Stimulated activated CD4-positive, alpha-beta T cell treated with anti-CD3 and anti-CD28 coated beads, Interleukin-1b, Interleukin-23, amount 100 ng/mL, for 24 hours (primary cell): ENCODE measurements around the gene CCNY.

Experiments used
- DNase-seq, 4 experiments: peaks; one replicate each; pipeline ENCODE4 v3.0.0-alpha.2; 2020; ENCODE audit warnings: low read depth in 4 of 4, low spot score in 1 of 4

The CCNY gene

DNA sequence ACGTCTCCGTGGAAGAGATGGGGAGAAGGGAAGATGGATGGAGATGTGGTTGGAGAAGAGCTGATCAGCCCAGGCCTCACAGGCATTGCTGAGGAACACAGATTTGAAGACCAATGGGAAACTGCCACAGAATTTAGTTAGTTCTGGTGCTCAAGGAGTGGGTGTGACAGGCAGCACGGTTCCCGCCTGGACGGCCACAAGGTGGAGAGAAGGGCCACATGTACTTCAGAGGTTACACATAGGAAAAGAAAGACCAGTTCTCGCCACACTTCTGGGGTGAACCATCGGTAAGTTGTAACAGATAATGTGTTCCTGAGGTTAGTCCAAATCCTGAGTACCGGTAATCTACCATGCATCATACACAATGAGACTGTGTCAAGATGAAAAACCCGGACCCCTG, 239.3 kb downstream of the CCNY start:
- no peak for DNase-seq

DNA sequence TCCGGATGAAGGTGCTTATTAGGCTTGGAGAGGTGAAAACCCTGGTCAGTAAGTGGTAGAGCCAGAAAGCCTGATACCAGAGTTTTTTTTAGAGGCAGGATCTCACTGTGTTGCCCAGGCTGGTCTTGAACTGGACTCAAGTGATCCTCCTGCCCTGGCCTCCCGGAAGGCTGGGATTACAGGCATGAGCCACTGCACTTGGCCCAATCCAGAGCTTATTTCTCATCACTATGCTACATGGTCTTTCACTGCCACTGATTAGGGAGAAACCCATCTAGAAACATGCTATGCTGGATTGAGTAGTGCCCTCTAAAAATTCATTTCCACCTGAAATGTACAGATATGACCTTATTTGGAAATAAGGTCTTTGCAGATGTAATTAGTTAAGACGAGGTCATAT, 240.4 kb downstream of the CCNY start:
- DNase-seq: no peak

DNA sequence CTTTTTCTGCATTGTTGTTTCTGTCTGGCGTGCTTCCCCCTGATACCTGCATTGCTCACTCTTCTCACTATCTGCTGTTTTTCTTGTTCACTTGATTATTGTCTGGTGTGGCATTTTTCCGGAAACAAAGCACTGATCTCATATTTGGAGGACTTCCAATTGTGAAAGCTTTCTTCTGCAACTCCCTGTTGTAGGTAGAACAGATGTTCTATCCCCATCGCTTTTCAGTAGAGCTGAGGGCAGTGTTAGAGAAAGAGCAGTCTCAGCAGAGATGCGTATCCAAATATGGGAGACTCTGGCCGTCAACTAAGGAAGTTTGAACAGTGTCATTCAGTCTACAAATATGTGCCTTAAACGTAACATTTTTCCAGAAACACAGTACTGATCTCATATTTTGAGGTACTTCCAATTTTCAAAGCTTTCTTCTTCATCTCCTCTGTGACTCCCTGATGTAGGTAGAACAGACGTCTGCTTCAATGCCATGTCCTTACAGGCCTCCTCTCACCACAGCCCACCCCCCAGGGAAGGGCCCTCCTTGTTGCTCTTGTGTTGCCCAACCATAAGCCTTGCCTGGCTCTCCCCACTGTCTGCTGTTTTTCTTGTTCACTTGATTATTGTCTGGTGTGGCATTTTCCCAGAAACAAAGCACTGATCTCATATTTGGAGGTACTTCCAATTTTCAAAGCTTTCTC, 241.8 kb downstream of the CCNY start:
- no peak for DNase-seq

DNA sequence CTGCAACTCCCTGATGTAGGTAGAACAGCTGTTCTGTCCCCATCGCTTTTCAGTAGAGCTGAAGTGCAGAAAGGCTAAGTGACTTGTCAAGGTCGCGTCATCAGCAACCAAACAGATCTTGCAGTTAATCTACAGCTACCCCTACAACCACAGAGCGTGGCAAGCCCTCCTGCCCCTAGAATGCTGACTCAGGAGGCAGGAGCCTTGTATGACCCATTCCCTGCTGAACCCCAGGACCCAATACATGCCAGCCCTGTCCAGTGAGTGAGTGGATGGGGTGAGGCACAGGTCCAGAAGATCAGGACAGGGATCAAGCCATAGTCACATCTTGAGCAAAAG, 242.3 kb downstream of the CCNY start:
- no peak for DNase-seq

DNA sequence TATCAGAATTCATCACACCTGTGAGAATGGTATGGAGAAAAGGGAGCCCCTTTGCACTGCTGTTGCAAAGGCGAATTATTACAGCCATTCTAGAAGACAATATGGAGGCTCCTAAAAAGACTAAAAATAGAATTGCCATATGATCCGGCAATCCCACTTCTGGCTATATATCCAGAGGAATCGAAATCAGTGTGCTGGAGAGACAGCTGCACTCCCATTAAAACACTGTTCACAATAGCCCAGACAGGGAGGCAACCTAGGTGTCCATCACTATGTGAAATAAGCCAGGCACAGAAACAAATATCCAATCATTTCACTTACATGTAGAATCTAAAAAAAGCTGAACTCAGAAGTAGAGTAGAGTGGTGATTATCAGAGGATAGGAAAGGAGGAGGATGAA, 242.8 kb downstream of the CCNY start:
- no peak for DNase-seq

DNA sequence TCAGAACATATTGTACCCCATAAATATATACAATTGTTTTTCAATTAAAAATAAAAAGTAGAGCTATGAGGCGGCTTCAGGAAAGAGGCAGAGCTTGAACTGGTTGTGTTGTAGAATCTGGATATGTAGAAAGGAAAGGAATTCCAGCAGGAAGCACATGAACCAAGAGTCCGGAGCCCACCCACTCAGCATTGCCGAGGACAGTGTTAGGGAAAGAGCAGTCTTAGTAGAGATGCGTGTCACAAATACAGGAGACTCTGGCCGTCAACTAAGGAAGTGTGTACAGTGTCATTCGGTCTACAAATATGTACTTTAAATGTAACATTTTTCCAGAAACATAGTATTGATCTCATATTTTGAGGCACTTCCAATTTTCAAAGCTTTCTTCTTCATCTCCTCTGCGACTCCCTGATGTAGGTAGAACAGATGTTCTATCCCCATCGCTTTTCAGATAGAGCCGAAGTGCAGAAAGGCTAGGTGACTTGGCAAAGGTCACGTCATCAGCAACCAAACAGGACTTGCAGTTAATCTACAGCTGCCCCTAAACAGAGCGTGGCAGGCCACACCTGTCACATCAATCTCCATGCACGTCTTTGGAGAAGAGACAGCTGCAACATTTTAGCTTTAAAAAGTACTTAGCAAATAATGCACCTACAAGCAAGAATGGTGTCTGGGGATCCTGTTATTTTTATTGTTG, 243.6 kb downstream of the CCNY start:
- no peak for DNase-seq

DNA sequence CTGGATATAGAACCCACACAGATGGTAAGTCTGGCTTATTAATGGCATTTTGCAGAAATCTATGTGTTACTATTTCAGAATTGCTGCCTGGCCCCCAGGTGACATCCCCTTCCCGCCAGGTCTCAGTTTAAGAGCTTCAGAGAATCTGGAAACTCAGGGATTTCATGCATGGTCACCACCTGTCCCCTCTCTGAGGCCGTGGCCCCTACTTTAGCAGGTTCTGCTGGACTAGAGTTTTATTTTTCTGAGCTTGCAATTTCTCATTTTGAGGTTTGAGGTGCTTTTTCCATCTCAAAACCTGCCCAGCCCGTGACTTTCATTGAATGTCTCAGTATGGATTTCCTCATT, 244.1 kb downstream of the CCNY start:
- DNase-seq: no peak

DNA sequence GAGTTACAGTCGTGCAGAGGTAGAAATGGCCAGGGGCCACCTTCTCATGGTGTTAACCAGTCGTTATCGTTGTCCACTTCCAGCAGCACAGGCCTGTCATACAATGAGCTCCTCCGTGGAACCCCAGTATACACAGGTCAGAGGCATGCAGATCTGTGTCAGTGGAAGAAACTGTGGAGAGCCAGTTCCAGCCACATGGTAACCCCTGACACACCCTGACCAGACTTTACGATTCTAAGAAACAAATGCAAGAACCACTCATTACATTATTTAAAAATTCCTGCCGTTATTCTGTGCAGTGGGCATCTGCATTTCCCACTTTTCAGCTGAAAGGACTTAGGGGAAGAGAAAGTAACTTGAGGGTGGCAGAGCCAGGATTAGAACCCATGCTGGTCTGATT, 245.3 kb downstream of the CCNY start:
- DNase-seq: no peak

DNA sequence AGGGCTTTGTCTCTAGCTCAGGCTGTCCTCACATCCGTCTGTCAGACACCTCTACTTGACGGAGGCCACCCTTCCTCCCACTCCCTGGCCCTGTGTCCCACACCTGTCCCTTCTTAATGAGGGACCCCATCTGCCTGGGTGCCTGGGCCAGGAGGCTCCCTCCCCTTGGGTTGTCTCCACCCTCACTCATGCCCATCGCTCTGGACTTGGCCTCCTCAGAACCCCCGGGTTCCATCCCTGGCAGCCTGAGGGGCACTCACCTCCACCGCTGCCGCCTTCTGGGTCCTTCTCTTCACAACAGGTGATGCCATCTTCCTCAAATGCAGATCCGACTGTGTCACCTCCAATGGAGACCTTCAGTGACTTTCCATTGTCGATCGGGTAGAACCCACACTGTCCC, 248.6 kb downstream of the CCNY start:
- DNase-seq: no peak

DNA sequence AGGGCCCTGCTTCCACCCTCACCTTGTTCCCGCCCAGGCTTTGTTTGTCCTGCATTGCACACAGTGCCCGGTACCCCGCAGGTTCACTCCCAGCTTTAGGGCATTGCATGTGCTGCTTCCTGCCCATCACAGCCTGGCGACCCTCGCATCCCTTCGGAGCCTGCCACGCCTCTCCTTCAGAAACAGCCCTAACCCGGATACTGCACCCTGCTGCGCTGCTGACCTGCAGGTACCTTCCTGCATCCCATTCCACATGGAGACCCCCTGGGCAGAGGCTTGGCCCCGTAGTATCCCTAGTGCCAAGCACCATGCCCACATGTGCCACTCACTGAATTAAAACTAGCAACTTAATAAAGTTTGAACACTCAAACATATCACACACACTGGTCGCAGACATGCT, 249.0 kb downstream of the CCNY start:
- no peak for DNase-seq

DNA sequence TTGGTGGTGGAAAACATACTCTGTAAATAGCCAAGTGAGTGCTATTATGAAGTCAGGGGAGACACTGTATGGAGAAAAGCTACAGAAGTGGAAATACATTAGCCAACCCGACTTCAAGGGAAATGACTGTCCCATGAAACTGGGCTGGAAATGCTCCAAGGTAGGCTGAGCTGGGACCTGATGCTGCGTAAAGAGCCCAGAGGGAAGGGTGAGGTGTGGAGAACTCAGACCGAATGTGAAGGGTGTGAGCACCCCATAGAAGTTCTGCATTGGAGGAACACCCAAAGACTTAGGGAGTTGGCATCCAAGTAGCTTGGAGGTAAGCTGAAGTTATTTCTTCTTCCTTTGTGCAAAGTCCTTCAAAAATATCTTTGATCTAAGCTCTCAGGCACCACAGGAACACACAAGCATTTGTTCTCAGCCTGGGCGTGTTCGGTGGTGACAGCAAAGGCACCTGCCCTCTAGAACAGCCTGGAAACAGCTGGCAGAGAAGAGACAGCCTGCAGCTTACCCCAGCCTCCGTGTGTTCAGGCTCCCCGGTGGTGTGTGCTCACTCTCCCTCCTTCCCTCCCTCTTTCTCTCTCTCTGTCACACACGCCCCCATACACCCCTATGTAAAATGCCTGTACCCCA, 249.7 kb downstream of the CCNY start:
- DNase-seq: no peak

DNA sequence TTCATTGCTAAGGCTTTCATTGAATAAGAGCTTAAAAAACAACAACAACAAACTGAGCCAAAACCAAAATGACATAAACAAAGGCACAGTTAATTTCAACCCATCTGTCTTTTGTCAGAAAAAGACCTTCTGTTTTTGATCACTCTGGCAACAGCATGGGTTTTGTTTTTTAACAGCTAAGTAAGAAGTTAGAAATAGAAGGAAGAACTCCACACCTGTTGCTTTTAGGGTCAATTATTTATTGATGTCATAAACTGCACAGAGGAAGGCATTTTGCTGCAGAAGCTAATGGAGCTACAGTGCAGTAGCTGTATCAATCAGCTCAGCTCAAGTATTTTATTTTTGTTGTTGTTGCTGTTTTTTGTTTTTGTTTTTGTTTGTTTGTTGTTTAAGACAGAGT, 252.5 kb downstream of the CCNY start:
- DNase-seq: no peak

DNA sequence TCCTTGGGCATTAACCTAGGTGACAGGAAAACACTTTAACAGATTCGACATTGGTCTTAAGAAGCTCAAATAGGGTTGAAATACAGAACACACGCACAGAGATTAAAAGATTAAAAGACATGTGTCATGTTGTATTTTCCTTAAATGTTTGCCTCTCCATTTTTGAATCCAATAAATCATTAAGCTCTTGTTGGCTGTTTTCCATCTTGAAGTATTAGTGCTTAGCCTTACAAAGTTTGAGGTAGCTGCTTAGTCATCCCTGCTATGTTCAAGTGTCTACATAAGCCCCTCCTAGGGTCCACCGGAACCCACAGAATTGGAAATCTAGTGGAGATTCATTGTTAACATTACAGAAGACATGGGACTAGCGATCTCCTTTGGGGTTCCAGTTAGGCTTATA, 256.1 kb downstream of the CCNY start:
- DNase-seq: no peak

DNA sequence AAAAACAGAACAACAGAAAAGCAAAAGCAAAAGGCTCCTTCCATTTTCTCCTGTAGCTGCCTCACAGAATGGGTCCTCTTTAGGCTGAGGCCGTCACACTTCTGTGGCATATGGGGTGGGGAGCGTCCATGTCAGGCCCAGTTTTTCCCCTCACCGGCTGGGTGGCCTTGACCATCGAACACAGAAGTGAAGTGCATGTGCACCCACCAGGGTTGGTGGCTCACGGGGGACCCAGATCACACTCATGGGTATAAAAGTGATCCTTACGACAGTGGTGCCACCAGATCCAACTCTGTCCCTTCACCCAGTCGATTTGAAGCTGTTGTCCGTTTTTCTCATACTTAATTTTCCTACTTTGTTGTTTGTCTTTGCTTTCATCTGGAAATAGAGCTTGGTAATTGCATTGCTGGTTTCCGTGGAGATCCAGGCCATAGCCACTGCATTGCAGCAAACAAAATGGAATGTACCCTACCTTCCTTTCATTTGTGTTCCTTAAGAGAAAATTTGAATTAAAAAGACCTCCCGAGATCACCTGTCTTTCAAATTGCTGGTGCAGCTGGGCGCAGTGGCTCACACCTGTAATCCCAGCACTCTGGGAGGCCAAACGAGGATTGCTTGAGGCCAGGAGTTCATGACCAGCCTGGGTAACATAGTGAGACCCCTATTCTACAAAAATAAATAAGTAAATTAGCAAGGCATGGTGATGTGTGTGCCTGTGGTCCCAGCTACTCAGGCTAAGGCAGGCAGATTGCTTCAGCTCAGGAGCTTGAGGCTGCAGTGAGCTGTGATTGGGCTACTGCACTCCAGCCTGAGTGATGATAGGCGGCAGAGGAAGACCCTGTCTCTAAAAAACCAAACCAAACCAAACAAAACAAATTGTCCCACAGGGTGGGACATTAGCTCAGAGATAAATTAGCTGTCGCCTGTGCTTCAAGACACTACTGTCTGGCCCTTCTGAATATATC, 258.1 kb downstream of the CCNY start:
- DNase-seq: no peak

DNA sequence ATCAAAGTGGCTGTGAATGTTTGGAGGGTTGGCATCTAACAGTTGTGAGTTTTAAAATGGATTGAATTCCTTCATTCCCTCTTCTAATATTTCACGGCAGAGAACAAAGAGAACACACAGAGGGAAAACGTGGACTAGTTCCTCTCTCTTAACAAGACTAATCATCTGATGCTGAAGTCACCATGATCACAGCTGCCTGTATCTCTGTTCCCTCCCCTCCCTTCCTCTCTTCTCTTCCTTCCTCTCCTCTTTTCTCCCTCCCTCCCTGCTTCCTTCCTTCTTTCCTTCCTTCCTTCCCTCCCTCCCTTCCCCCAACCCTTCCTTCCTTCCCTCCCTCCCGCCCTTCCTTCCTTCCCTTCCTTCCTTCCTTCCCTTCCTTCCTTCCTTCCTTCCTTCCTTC, 258.8 kb downstream of the CCNY start:
- no peak for DNase-seq

DNA sequence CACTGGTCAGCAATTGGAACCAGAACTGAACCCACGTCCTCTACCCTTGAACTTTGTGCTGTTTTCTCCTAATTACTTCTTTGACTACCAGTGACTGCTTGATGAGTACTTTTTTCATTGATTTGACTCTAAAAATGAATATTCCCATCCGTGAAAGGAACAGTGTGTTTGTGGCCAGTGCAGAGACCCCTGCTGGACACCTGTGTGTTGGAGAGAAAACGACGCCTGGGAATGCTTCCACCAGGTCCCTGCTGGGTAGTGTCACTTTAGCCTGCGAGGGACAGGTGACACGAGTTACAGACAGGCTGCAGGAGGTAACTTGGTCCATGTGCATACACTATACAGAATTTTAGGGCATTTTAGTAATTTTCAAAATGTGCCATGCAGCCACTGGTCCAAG, 262.1 kb downstream of the CCNY start:
- no peak for DNase-seq

DNA sequence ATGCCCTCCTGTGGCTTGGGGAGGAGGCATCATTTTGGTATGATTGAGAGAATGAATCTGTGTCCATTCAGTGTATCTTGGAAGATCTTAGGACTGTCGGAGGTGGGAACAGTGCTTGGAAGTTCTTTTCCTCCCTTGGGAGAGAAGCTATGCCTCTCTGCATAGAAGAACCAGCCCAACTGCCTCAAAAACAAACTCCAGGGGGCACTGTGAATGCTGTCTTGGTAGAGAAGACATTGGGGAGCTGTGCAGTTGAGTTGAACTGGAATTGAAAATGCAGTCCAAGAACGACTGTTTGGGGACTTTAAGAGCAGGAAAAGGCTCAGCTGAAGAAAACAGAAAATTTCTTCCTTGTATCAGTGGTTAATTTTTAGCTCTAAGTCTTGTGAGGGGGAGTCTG, 263.9 kb downstream of the CCNY start:
- no peak for DNase-seq

DNA sequence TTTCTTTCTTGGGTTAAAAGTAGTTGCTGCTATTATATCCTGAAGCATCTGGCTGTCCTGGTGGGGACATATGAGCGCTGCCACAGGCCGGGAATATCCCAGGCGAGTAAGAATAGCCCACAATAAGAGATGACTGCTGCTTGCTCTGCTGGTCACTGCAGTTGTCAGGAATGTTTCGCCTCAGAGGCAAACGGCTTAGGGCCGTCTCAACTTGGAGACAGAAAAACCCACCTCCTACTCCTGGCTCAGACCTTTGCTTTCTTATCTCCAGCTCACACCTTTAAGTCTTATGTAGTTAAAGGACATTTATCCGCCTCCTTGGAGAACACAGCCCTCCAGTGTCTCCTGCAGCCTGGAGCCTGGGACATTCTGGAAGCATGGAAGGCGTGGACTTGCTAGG, 268.9 kb downstream of the CCNY start, which contains the start of gene GJD4:
Gene GJD4, plus strand, starts transcription at position 151 of the 400 bp plus-strand sequence. Its CDS starts 227 bp downstream, at position 378.
- no peak for DNase-seq

DNA sequence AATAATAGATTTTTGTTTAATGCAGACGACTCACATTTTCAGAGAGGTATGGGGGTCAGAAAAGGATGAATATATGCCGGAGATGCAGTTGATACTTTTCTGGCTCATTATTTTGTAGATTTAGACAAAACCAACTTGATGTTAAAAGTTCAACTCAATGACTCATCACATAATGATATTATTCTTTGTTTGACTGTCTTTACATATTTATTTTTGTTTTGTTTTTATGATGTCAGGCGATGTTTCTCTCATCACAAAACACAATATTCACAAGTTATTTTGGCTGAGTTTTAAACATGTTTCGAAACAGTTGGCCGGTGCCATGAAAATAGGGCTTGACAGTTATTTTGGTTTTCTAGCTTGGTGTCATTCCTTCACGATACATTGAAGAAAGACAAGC, 270.1 kb downstream of the CCNY start:
- no peak for DNase-seq

DNA sequence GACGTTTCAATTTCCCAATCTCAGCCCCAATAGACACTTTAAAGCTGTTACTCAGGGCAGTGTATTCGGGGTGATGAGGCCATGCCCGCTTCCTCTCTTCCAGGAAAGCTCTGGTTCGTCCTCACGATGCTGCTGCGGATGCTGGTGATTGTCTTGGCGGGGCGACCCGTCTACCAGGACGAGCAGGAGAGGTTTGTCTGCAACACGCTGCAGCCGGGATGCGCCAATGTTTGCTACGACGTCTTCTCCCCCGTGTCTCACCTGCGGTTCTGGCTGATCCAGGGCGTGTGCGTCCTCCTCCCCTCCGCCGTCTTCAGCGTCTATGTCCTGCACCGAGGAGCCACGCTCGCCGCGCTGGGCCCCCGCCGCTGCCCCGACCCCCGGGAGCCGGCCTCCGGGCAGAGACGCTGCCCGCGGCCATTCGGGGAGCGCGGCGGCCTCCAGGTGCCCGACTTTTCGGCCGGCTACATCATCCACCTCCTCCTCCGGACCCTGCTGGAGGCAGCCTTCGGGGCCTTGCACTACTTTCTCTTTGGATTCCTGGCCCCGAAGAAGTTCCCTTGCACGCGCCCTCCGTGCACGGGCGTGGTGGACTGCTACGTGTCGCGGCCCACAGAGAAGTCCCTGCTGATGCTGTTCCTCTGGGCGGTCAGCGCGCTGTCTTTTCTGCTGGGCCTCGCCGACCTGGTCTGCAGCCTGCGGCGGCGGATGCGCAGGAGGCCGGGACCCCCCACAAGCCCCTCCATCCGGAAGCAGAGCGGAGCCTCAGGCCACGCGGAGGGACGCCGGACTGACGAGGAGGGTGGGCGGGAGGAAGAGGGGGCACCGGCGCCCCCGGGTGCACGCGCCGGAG, 271.4 kb downstream of the CCNY start:
- DNase-seq: no peak

DNA sequence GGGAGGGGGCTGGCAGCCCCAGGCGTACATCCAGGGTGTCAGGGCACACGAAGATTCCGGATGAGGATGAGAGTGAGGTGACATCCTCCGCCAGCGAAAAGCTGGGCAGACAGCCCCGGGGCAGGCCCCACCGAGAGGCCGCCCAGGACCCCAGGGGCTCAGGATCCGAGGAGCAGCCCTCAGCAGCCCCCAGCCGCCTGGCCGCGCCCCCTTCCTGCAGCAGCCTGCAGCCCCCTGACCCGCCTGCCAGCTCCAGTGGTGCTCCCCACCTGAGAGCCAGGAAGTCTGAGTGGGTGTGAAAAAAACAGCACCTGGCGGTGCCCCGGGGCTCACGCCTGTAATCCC, 272.0 kb downstream of the CCNY start:
- no peak for DNase-seq
